GM21723 (cell line): ENCODE measurements around the gene PLGRKT.
"Not testable (repeated sequence)": the region's sequence is repeated elsewhere in the genome, so short reads cannot be mapped to it uniquely, and the experiment has no call there.

Experiments
- ATAC-seq: cut with Tn5 transposase; IDR thresholded peaks from one replicate; pipeline ENCODE4 v1.9.1; 2021; ENCODE audit warnings: mild to moderate bottlenecking, moderate library complexity; ENCODE audit not compliant: unreplicated experiment

The PLGRKT gene

DNA sequence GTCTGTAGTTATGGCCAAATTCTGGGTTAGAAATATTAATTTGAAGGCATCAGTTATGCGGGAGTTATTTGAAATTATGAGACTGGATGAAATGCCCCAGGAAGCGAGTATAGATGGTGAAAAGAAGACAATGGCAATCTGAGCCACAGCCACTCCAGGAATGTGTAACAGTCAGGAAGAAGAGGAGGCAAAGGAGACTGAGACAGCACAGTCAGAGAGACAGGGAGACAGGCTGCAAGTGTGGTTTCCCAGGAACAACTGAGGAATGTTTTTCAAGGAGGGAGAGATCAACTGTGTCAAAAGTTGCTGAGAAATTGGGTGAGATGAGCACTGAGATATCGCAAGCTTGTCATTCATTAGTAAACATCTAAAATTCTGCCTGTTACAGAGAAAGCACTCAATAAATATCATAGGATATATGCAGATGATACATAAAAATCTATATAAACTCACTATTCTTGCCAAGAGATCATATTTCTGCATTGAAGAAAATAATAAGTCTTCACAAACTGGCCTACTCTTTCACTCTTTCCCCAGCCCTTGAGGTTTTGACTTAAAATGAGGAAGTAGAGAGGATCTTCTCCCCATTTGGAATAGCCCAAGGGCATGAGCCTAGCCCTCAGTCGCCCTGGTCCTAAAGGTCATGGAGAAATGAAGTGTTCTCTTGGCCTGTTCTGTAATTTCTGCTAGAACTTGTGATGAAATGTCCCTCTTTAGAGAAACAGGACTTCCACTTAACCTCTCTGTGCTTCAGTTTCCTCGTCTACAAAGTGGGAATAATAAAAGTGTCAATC is 49.5 kb downstream of the PLGRKT start:
- ATAC-seq: no peak

DNA sequence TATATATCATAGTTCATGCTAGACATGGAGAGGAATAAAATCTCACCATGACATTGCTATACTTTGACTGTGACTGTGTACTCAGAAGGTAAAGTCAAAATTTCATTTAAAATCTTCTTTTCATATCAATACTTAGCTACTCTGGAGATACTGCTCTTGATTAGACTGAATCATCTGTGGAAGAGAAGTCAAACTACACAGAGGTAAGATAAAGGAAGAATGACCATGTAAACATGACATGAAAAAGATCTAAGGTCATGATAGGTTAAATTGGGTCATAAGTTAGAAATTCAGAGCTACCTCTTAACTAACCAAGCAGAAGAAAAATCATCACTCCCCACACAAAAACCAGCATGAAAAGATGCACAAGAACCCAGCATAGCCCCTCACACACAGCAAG is 53.3 kb downstream of the PLGRKT start:
- ATAC-seq: no peak

DNA sequence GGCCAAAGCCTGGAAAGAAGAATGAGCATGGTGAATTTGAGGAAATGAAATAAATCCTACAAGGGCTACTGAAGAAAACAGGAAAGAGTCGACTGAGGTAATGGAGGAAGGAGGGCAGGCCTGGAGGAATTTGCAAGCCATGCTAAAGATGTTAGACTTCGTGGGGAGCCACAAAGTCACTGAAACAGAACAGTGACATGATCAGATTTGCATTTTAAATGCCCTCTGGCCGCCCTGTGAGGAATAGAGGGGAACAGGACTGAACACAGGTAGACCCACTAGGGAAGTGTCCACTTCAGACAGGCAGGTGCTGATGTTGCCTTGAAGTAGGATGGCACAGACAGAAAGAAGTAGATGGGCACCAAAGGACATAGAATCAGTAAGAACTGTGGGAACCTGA is 55.2 kb downstream of the PLGRKT start:
- no peak for ATAC-seq

DNA sequence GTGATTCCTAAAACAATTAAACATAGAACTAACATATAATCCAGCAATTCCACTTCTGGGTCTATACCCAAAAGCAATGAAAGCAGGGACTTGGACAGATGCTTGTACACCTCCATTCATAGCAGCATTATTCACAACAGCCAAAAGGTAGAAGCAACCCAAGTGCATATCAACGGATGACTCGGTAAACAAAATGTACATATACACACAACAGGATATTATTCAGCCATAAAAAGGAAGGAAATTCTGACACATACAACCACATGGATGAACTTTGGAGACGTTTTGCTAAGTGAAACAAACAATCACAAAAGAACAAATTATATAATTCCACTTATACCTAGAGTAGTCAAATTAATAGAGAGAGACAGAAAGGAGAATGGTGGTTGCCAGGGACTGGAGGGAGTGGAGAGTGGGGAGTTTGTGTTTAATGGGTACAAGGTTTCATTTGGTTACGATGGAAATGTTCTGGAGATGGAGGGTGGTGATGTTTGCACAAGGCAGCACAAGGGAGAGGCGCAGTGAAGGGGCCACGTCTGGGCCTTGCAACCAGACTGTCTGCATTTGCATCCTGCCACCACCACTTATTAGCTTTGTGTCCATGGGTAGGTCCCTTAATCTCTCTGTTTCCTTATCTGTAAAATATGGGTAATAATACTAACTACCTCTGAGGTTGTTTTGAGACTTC is 61.8 kb downstream of the PLGRKT start:
- no peak for ATAC-seq

DNA sequence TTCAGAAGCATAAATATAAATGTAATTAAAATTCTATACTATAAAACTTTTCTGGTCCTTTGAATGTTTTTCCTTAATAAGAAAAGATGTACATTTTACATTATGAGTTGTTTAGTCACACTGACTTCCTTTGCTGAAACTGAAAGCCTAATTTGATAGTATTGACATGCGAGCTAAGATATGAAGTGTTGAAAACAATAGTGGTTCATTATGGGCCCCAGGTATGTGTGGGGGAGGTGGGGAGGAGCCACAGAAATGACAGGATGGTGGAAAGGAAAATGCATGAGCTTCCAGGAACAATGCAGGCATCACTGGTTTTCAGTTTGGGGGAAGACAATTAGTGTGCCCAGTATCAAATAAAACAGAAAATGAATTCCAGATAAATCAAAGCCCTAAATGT is 62.6 kb downstream of the PLGRKT start:
- no peak for ATAC-seq

DNA sequence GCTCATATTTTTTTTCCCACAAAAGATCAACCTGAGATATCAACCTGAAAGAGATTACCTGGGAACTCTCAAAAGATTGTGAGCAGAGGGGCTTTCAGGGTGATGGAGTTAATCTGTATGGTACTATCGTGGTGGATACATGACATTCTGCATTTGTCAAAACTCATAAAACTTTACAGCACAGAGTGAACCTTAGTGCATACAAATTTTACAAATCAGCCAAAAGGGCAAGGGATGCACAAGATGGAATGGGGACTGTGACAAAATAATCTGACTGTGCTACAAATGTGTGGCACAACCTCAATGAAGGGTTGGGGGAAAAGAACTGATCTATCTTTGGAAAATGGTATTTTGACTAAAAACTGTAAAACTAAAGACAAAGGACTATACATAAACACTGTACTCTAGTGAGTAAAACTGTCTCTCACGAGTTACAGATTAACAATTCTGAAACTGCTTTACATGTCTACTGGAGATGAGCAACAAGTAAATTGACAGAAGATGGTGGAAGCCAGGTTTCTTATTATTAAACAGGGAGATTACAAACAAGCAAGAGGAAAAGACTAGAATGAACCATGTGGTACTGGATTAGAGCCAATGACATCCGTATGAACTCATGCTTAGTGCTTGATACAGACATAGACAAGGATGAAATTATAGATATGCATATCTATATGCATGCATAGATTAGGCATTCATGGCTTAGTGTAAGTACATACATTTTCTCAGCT is 73.3 kb downstream of the PLGRKT start:
- peak; percentile 88 for ATAC-seq

- ATAC-seq: no peak
Observed at GRCh38 chr9:5361326-5362010, 76.3 kb downstream of the PLGRKT start.

GRCh38 chr9:5360341-5360740 is 77.4 kb downstream of the PLGRKT start:
- ATAC-seq: no peak

DNA sequence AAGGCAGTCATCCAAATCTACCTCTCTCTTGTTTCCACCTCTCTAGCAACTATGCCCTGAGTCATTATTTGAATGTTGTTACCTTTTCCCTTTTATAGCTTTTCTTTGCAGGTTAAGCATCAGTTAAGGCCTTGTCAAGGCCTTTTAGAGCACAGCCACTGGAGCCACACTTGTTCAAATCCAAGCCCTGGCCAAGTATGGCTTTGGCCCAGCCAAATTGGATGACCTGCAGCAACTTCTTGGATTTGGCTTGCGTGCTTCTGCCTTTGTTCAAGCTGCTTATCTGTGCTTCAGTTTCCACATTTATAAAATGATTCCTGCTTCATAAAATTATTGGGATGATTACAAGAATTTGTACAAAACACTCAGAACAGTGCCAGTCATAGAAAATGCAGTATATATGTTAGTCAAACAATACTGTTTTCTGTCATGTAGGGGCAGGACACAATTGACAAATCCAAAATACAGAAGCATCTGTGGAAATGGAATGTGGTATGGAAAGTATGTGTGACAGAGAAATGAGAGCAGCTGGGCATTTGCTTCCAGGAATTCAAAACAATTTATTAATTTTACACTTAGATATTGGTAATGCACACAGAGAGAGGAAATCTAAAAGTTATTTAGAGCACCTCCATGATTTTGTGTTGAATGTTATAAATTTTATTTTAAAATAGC is 80.2 kb downstream of the PLGRKT start:
- ATAC-seq: no peak

DNA sequence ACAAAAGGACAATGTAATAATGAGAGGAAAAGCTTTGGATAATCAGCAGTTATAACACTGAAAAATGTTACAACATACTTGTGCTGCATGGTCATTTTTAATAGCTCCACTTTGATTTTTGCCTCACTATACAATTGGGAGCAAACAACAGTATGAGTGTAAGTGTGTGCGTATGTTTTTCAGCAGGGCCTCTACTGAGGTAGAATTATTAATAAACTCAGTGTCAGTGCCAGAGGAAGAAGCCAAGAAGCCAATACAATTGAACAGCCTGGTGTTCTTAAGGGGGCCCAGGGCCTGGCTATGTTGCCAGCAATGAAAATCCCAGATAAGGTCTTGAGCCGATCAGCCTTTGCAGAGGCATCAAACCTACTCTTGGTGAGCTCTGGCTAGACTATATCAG is 81.9 kb downstream of the PLGRKT start:
- no peak for ATAC-seq

GRCh38 chr9:5355226-5355625 is 82.5 kb downstream of the PLGRKT start:
- no peak for ATAC-seq

DNA sequence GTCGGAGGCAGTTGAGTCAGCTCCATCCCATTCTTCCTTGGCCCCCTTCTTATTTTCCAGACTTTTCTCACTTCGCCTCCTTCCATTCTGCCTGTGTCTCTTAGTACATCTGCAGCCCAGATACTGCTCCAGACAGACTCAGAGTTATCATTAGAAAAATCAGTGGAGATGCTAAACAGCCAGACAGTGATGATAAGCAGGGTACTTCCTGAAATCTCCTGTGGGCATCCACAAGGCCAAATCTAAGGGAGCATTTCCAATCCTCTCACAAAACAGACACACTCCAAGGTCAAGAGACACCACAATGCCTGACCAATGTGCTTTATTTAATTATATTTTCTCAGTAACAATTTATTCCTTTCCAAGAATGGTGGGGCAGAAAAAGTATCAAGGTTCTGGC is 83.5 kb downstream of the PLGRKT start:
- no peak for ATAC-seq

- no peak for ATAC-seq
Observed at GRCh38 chr9:5352637-5353248, 85.0 kb downstream of the PLGRKT start.

GRCh38 chr9:5338992-5339981 is 98.4 kb downstream of the PLGRKT start, which contains the start of gene RLN1:
RLN1 (minus strand) TSS chr9:5339876; CDS start chr9:5339746, 130 bp downstream.
- peak; percentile 99 for ATAC-seq

GRCh38 chr9:5336688-5337087 is 101.0 kb downstream of the PLGRKT start:
- ATAC-seq: no peak

GRCh38 chr9:5331276-5331675 is 106.4 kb downstream of the PLGRKT start:
- not testable (repeated sequence) for ATAC-seq

- ATAC-seq: no peak
Observed at GRCh38 chr9:5326893-5327548, 110.7 kb downstream of the PLGRKT start.

DNA sequence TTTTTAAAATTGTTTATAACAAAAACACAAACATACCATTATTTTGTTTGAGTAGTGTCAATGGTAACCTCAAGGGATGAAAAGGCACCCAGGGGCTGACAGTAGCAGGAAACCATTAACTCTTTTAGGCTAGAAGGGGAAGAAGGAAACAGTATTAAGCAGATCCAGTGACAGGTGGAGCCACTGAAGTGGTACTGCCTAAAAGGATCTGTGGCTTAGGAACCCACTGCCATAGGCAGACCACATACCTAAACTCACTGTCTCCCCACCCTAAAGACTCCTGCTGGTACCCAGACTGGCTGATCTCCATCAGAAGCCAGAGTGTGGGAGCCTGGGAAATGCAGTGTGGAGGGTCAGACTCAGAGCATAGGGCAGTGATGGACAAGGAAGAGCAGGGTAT is 111.5 kb downstream of the PLGRKT start:
- no peak for ATAC-seq
